Tibial nerve (tissue), 4 donors: ENCODE results near the gene PPP1R17. TPM values are rescaled to one million over a fixed set of nuclear protein-coding genes. Genes with fewer than 3 reads are reported as not detected.

Experiments
- DNase-seq, 2 donors: peaks; one replicate each; pipeline ENCODE4 v3.0.0-alpha.2; 2019; ENCODE audit warnings: low spot score in 2 of 2
- H3K27ac ChIP-seq, 4 donors: fragments of 200-600 bp; sonication (generic) in 3 of 4; one replicate each; pipeline ENCODE4 v1.5.1; 2017 to 2019; ENCODE audit warnings: mild to moderate bottlenecking in 1 of 4
- H3K27me3 ChIP-seq, 2 donors: fragments of 200-600 bp; sonication (generic) in 1 of 2; one replicate each; pipeline versions ENCODE4 v1.5.1 to v1.6.0; 2017 to 2019
- H3K36me3 ChIP-seq, 3 donors: fragments of 200-600 bp; sonication (generic); one replicate each; pipeline ENCODE4 v1.5.1; 2018 to 2019
- H3K4me1 ChIP-seq, 4 donors: fragments of 200-600 bp; sonication (generic) in 3 of 4; one replicate each; pipeline ENCODE4 v1.5.1; 2017 to 2019
- H3K4me3 ChIP-seq, 4 donors: fragments of 200-600 bp; sonication (generic) in 3 of 4; one replicate each; pipeline ENCODE4 v1.5.1; 2017 to 2019; ENCODE audit warnings: mild to moderate bottlenecking in 1 of 4, moderate library complexity in 1 of 4
- H3K9me3 ChIP-seq, 4 donors: fragments of 200-600 bp; sonication (generic) in 3 of 4; one replicate each; pipeline ENCODE4 v1.5.1; 2017 to 2019
- CTCF ChIP-seq, 5 experiments: fragments of 200-600 bp in 3 of 5; fragments of 450-650 bp in 2 of 5; sonication (generic) in 3 of 5; IDR thresholded peaks; one replicate each; pipeline ENCODE4 v1.5.1; 2016 to 2019; ENCODE audit warnings: antibody characterized with exemption in 5 of 5, mild to moderate bottlenecking in 3 of 5, moderate library complexity in 2 of 5
- EP300 ChIP-seq, 2 donors: sonication (generic); formaldehyde crosslinking; IDR thresholded peaks; one replicate each; pipeline ENCODE4 v1.6.1; 2017; ENCODE audit warnings: antibody characterized with exemption in 2 of 2, mild to moderate bottlenecking in 1 of 2
- POLR2A ChIP-seq, 2 donors: fragments of 450-650 bp; IDR thresholded peaks; one replicate each; pipeline ENCODE4 v1.6.1; 2017; ENCODE audit warnings: antibody characterized with exemption in 2 of 2, mild to moderate bottlenecking in 2 of 2, moderate library complexity in 2 of 2
- WGBS, 2 donors: methylation state at CpG; one replicate each; pipeline ENCODE4 v1.1.5; 2018; 5-methylcytosine and 5-hydroxymethylcytosine counted together
- total RNA-seq, 4 donors: library from RNA; depleted of rRNA; stranded (reverse); fragments of >200 nt; gene quantifications; one replicate each; pipeline ENCODE4 v1.1.0, GENCODE V29; 2016

PPP1R17 gene
- total RNA-seq, 4 donors from 2014 or later = 0.30 TPM; not detected in 3

- no peaks in the 10 kb centered on the region for H3K9me3 ChIP-seq
- H3K27ac ChIP-seq = no peak overlapping the region
- no peak overlapping the region for H3K4me3 ChIP-seq
- H3K36me3 ChIP-seq = no peaks in the 10 kb centered on the region
- H3K4me1 ChIP-seq = no peaks in the 10 kb centered on the region
- TF ChIP-seq POLR2A (IDR thresholded peaks at IDR 0.05) = no peak
- peak in 1 of 2 donors; percentile 23 for TF ChIP-seq EP300 (IDR thresholded peaks at IDR 0.05)
- H3K27me3 ChIP-seq = no peaks in the 10 kb centered on the region
- DNase-seq = no peak
Measured at GRCh38 chr7:31664890-31665289, 22.1 kb upstream of the PPP1R17 start.

GRCh38 chr7:31665546-31665945 is 21.5 kb upstream of the PPP1R17 start:
- H3K27me3 ChIP-seq = no peaks in the 10 kb centered on the region
- H3K9me3 ChIP-seq = peaks cover 0 to 6% (median 0%) of the 10 kb centered on the region in 4 donors
- H3K4me3 ChIP-seq = no peak overlapping the region
- TF ChIP-seq EP300 (IDR thresholded peaks at IDR 0.05) (no peak), POLR2A (IDR thresholded peaks at IDR 0.05) (no peak)
- H3K36me3 ChIP-seq = no peaks in the 10 kb centered on the region
- H3K27ac ChIP-seq = no peak overlapping the region
- no peak for DNase-seq
- 70 to 82% methylated on average over 1 of the region's 1 CpG for WGBS, 2 donors
- no peaks in the 10 kb centered on the region for H3K4me1 ChIP-seq

GRCh38 chr7:31669461-31669860 is 17.6 kb upstream of the PPP1R17 start:
- no peak for DNase-seq
- H3K9me3 ChIP-seq = peaks cover 0 to 17% (median 0%) of the 10 kb centered on the region in 4 donors

GRCh38 chr7:31679574-31680305 is 7.3 kb upstream of the PPP1R17 start:
- Histone ChIP-seq H3K9me3 (no peaks in the 10 kb centered on the region), H3K27ac (no peak overlapping the region), H3K36me3 (no peaks in the 10 kb centered on the region), H3K4me3 (no peak overlapping the region), H3K4me1 (no peaks in the 10 kb centered on the region), H3K27me3 (no peaks in the 10 kb centered on the region)
- 69 to 79% methylated on average over 12 of the region's 12 CpGs for WGBS, 2 donors
- TF ChIP-seq CTCF (IDR thresholded peaks at IDR 0.05) (no peak), POLR2A (IDR thresholded peaks at IDR 0.05) (no peak), EP300 (IDR thresholded peaks at IDR 0.05) (no peak)
- no peak for DNase-seq

More at GRCh38 chr7:31669461-31669860, 17.6 kb upstream of the PPP1R17 start:
- no peak overlapping the region for H3K4me3 ChIP-seq
- TF ChIP-seq EP300 (IDR thresholded peaks at IDR 0.05) (no peak), CTCF (IDR thresholded peaks at IDR 0.05) (no peak), POLR2A (IDR thresholded peaks at IDR 0.05) (no peak)
- no peaks in the 10 kb centered on the region for H3K36me3 ChIP-seq
- H3K27me3 ChIP-seq = no peaks in the 10 kb centered on the region
- no peak overlapping the region for H3K27ac ChIP-seq
- no peaks in the 10 kb centered on the region for H3K4me1 ChIP-seq

GRCh38 chr7:31683445-31684225 is 3.4 kb upstream of the PPP1R17 start:
- Histone ChIP-seq H3K4me3 (no peak overlapping the region), H3K27ac (no peak overlapping the region), H3K9me3 (no peaks in the 10 kb centered on the region), H3K36me3 (no peaks in the 10 kb centered on the region), H3K4me1 (no peaks in the 10 kb centered on the region), H3K27me3 (no peaks in the 10 kb centered on the region)
- 55 to 57% methylated on average over 5 of the region's 5 CpGs for WGBS, 2 donors
- DNase-seq = no peak
- TF ChIP-seq POLR2A (IDR thresholded peaks at IDR 0.05) = no peak
- no peak for TF ChIP-seq CTCF (IDR thresholded peaks at IDR 0.05)
- no peak for TF ChIP-seq EP300 (IDR thresholded peaks at IDR 0.05)

- TF ChIP-seq CTCF (IDR thresholded peaks at IDR 0.05) = no peak
- no peak for TF ChIP-seq EP300 (IDR thresholded peaks at IDR 0.05)
- no peak for TF ChIP-seq POLR2A (IDR thresholded peaks at IDR 0.05)
- DNase-seq = no peak
- Histone ChIP-seq H3K4me1 (no peaks in the 10 kb centered on the region), H3K9me3 (no peaks in the 10 kb centered on the region), H3K27me3 (no peaks in the 10 kb centered on the region), H3K4me3 (no peak overlapping the region), H3K27ac (no peak overlapping the region), H3K36me3 (no peaks in the 10 kb centered on the region)
- 71 to 84% methylated on average over 3 of the region's 3 CpGs for WGBS, 2 donors
Measured at GRCh38 chr7:31688372-31688771, 1.4 kb downstream of the PPP1R17 start.
